HUES48 (cell line): ENCODE results near the gene SURF2.

Experiments
- H3K27ac ChIP-seq: one replicate; pipeline ENCODE4 v1.7.0; 2013; ENCODE audit warnings: low read depth, low read length, inconsistent platforms
- H3K27me3 ChIP-seq: 2 replicates; pipeline ENCODE4 v1.6.1; 2013; ENCODE audit warnings: mild to moderate bottlenecking, low read length; ENCODE audit not compliant: control insufficient read depth, insufficient read depth
- H3K36me3 ChIP-seq: 2 replicates; pipeline ENCODE4 v1.6.1; 2013; ENCODE audit warnings: low read length; ENCODE audit not compliant: control insufficient read depth, insufficient read depth
- H3K4me1 ChIP-seq: 2 replicates; pipeline ENCODE4 v1.6.1; 2013; ENCODE audit warnings: mild to moderate bottlenecking, low read length; ENCODE audit not compliant: control insufficient read depth, insufficient read depth
- H3K4me3 ChIP-seq: 2 replicates; pipeline ENCODE4 v1.5.1; 2013; ENCODE audit warnings: mild to moderate bottlenecking, low read depth, low read length
- H3K9ac ChIP-seq: 2 replicates; pipeline ENCODE4 v1.6.1; 2013; ENCODE audit warnings: mild to moderate bottlenecking, low read depth, low read length, moderate library complexity
- H3K9me3 ChIP-seq: 2 replicates; pipeline ENCODE4 v1.6.1; 2013; ENCODE audit warnings: low read length; ENCODE audit not compliant: control insufficient read depth, insufficient read depth

SURF2 gene

DNA sequence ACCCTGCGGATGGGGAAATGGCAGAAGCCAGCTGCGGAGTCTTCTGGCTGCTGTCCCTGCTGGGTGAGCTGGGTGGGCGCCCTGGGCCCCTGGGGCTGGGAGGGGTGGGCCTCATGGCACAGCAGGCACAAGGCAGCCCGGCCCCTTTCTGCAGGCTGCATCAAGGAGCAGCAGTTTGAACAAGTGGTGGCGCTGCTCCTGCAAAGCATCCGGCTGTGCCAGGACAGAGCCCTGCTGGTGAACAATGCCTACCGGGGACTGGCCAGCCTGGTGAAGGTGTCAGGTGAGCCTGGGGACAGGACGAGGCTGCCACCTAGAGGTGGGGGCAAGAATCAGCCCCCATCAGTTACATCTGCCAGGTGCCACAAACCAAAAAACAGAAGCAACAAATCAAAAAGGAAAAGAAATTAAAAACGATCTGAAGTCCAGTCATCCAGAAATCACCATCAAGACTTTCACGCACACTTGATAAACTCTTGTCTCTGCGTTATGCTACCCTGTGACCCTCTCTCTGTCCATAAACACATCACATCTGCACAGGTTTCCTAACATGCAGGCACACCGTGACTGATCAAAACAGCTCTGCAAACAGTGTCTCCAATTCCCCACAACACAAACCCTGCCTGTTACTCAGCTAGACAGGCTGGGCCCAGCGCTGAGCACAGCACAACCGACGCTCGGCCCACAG lies 47.6 kb downstream of the SURF2 start:
- peaks cover 43% of the 10 kb centered on the region for H3K36me3 ChIP-seq

DNA sequence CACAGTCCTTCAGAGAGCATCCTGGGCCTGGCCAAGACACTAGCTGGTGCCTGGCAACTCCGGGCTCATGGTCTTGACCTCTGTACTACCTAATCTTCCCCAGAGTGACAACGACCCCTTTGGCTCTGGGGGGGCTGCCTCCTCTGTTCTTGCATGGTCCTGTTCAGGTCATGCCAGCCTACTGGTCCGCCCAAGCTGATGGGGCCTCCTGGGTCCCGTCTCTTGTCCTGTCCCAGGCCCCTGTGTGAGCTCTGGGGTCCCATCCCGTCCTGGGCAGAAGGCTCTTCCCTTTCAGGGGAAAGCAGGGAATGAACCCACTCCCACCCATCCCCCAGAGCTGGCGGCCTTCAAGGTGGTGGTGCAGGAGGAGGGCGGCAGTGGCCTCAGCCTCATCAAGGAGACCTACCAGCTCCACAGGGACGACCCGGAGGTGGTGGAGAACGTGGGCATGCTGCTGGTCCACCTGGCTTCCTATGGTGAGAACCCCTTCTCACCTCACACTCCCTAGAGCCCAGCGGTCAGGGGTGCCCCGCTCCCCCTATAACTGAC lies 48.2 kb downstream of the SURF2 start:
- H3K27ac ChIP-seq = no peak overlapping the region
- no peak overlapping the region for H3K4me3 ChIP-seq
- peaks cover 48% of the 10 kb centered on the region for H3K36me3 ChIP-seq
- H3K9me3 ChIP-seq = no peaks in the 10 kb centered on the region
- no peaks in the 10 kb centered on the region for H3K4me1 ChIP-seq
- no peaks in the 10 kb centered on the region for H3K27me3 ChIP-seq
- no peak overlapping the region for H3K9ac ChIP-seq

More for the DNA sequence above, 47.6 kb downstream of the SURF2 start:
- no peaks in the 10 kb centered on the region for H3K27me3 ChIP-seq
- no peak overlapping the region for H3K27ac ChIP-seq
- H3K9ac ChIP-seq = no peak overlapping the region
- H3K4me1 ChIP-seq = no peaks in the 10 kb centered on the region
- no peak overlapping the region for H3K4me3 ChIP-seq
- no peaks in the 10 kb centered on the region for H3K9me3 ChIP-seq

DNA sequence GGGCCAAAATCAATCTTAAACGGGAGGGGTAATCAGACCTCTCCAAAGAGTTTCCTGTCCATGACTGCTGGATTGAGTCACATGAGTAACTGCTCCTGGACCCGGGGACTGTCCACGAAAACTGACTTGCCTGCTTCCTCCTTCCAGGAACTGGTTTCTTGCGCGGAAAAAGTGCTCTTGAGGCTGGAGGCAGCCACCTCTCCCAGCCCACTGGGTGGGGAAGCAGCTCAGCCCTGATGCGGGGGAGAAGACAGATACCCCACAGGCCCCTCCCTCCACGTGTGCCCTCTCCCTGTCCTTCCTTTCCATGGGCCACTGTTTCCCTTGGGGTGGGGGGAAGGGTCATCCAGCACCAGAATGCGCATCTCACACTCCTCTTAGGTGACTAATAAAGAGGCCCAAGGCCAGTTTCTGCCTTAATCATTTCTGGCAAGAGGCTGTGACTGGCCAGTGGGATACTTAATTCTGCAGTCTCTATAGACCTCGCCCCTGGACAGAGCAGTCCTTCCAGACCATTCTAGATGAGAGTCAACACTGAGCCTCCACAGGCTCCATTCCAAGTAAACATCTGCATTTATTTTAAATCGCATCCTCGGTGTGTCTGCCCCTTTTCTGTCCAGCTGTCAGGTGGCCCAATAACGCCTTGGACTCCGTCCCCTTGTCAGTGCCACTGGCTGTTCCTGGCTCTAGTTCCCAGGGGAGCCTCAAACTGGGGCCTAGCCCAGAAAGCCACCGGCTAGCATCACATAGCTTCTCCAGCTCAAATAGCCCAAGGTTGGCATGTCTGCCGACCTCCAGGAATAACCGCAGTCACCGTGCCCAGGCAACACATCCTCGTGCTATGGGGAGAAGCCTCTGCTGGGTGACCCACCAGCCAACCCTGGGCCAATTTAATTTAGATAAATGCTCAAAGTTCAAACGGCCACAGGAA lies 49.4 kb downstream of the SURF2 start:
- Histone ChIP-seq H3K9me3 (no peaks in the 10 kb centered on the region), H3K27ac (no peak overlapping the region), H3K4me1 (no peaks in the 10 kb centered on the region), H3K4me3 (no peak overlapping the region), H3K9ac (no peak overlapping the region), H3K27me3 (no peaks in the 10 kb centered on the region), H3K36me3 (peaks cover 61% of the 10 kb centered on the region)

DNA sequence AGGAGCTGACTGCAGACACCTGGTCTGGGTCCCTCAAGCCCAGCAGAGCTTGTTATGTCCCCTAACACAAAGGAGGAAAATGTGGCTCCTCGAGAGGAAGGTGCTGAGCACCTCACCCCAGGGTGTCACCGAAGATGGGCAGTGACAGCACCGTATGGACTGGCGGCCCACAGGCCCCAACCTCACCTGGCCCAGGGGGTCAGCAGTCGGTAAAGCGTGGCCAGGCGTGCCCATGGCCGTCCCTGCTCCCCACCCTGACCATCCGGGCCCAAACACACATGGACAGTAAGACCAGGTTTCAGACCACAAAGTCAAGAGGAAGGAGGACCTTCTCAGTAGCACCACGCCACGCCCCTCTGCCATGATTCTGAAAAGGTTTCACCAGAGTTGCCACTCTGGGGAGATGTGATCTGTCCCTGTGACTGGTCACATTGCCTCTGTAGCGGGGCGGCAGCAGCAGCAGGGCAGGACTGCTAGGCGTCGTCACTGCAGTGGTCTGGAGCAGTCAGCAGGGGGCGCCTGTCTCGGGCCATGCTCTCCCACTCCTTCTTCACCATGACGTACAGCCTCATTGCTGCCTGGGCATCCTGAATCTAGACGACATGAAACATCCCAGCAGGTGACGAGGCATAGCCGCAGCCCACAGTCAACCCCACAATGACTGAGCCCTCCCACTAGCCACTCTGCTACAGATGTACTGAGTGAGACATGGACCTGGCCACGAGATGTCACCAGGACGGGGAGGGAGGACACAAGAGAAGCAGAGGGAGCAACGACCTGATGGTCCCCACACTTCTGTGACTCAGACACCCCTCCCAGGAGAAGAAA lies 50.3 kb downstream of the SURF2 start:
- Histone ChIP-seq H3K27ac (peak overlapping the region; percentile 8), H3K9me3 (no peaks in the 10 kb centered on the region), H3K4me1 (no peaks in the 10 kb centered on the region), H3K9ac (no peak overlapping the region), H3K36me3 (peaks cover 70% of the 10 kb centered on the region), H3K4me3 (no peak overlapping the region), H3K27me3 (no peaks in the 10 kb centered on the region)

DNA sequence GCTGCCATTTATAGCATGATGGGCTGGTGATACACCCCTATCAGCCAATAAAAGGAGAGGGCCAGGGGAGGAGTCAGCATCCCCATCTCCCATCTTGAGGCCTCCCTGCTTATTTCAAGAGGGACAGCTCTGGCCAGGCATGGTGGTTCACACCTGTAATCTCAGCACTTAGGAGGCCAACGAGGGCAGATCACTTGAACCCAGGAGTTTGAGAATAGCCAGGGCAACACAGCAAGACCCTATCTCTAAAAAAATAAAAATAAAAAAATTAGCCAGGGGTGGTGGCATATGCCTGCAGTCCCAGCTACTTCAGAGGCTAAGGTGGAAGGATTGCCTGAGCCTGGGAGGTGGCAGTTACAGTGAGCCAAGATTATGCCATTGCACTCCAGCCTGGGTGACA lies 51.7 kb downstream of the SURF2 start:
- Histone ChIP-seq H3K9me3 (no peaks in the 10 kb centered on the region), H3K27ac (no peak overlapping the region), H3K27me3 (no peaks in the 10 kb centered on the region), H3K4me1 (no peaks in the 10 kb centered on the region), H3K36me3 (peaks cover 78% of the 10 kb centered on the region), H3K4me3 (no peak overlapping the region), H3K9ac (no peak overlapping the region)
